Measurements from ENCODE around the gene MIPOL1.
A peak's percentile ranks its signal among the peaks of the same experiment; 100 is the strongest.

The MIPOL1 gene

DNA sequence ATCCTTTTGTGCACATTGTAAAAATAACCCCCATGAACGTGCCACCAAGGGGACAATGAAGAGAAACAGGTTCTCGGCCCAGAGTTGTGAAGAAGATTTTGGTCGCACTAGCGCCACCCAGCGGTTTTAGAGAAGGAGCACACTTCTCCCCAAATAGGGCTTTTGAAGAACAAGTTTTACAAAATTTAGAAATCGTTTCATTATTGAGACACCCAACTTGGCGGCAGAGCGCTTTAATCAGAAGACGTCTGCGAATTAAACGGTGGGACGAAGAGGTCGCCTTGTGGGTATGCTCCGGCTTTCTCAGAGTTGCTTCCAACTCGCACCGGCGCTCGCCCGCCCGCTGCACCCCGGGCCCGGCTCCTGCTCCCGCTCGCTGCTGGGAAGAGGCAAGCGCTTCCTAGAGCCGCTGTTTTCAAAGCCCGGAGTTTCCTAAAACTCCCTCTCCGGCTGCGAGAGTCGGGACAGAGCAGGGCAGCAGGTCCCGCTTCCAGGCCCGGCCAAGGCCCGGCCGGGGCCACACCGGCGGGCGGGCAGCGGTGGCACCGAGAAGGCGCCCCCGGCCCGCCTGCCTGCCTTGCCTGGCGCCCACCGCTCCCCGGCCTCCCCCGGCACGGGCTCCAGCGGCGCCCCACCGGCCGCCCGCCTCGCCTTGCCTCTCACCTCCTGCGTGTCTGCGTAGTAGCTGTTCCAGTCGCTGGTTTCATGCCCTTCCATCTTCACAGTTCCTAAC is 396.7 kb downstream of the MIPOL1 start:
- Histone ChIP-seq H3K27me3 (ENCODE audit: low read length) (no peaks in the 10 kb centered on the region), H3K27ac (ENCODE audit: low read depth, low read length) (no peak overlapping the region), H3K9ac (ENCODE audit: low read length) (no peak overlapping the region), H3K9me3 (ENCODE audit: insufficient read depth, low read length) (no peaks in the 10 kb centered on the region), H3F3A (ENCODE audit: insufficient read depth) (no peaks in the 10 kb centered on the region), H3K4me2 (ENCODE audit: low read depth, low read length, poor library complexity, severe bottlenecking) (no peak overlapping the region), H3K9me2 (replicated peaks; ENCODE audit: insufficient read depth, low read length) (no peaks in the 10 kb centered on the region), H4K20me1 (ENCODE audit: low read depth, low read length) (no peaks in the 10 kb centered on the region), H2AFZ (ENCODE audit: low read depth, low read length, severe bottlenecking) (no peak overlapping the region), H3K4me3 (ENCODE audit: insufficient read depth, low read length, poor library complexity, severe bottlenecking) (no peak overlapping the region), H3K36me3 (ENCODE audit: low read length) (no peaks in the 10 kb centered on the region), H3K79me2 (ENCODE audit: insufficient read depth, low read length) (no peaks in the 10 kb centered on the region)
- TF ChIP-seq, protein P1, sequence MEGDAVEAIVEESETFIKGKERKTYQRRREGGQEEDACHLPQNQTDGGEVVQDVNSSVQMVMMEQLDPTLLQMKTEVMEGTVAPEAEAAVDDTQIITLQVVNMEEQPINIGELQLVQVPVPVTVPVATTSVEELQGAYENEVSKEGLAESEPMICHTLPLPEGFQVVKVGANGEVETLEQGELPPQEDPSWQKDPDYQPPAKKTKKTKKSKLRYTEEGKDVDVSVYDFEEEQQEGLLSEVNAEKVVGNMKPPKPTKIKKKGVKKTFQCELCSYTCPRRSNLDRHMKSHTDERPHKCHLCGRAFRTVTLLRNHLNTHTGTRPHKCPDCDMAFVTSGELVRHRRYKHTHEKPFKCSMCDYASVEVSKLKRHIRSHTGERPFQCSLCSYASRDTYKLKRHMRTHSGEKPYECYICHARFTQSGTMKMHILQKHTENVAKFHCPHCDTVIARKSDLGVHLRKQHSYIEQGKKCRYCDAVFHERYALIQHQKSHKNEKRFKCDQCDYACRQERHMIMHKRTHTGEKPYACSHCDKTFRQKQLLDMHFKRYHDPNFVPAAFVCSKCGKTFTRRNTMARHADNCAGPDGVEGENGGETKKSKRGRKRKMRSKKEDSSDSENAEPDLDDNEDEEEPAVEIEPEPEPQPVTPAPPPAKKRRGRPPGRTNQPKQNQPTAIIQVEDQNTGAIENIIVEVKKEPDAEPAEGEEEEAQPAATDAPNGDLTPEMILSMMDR (IDR thresholded peaks at IDR 0.05; ENCODE audit: insufficient read depth, low read length, poor library complexity, severe bottlenecking) = peak; percentile 31
- TF ChIP-seq EZH2phosphoT487 (conservative IDR thresholded peaks at IDR 0.05; ENCODE audit: low read length) = no peak

DNA sequence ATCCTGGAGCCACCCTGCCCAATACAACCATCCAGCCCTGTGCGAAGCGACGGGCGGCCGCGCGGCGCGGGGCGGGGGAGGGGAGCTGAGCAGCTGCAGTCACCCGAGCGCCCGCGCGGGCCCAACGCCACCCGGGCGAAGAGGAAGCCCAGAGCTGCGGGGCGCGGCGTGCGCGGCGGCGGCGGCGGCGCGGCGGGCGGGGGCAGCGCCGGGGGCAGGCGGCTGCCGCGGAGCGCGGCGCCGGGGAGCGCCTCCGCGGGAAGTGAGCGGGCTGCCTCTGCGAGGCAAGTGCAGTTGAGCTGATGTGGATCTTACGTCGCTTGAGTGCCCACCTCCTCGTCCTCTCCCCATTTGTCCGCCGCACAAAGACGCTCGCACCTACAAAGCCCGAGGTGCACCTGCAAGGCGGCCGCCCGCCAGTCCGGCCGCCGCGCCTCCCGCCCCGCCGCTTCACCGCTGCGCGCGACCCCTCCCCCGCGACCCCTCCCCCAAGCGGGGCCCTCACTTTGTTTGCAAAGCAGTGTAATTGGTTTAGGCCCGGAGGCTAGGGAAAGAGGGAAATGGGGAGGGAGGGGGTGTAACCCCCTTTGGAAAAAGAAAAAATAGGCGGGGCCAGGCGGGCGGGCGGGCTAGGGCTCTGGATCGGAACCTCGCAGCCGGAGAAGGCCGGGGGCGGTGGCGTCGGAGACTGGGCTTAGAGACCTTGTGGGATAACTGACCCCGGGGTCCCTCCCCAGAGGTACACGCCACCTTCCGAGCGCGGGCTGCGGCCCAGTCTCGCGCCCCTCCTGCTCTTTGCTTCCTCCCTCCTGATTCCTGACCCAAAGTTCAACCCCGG is 397.5 kb downstream of the MIPOL1 start, which contains the start of the genes FOXA1 and TTC6:
FOXA1 (minus strand) TSS at position 279 of the 838 bp plus-strand sequence; CDS start at position 2, 277 bp downstream.
TTC6 (plus strand) TSS at position 659 of the 838 bp plus-strand sequence. CDS start 26,436 bp downstream, outside the sequence.
- Histone ChIP-seq H3K27me3 (ENCODE audit: low read length) (no peaks in the 10 kb centered on the region), H2AFZ (ENCODE audit: low read depth, low read length, severe bottlenecking) (no peak within 1 kb of the TSS), H3K36me3 (ENCODE audit: low read length) (no peaks in the 10 kb centered on the region), H3K9me3 (ENCODE audit: insufficient read depth, low read length) (no peaks in the 10 kb centered on the region), H4K20me1 (ENCODE audit: low read depth, low read length) (no peaks in the 10 kb centered on the region), H3K4me2 (ENCODE audit: low read depth, low read length, poor library complexity, severe bottlenecking) (no peak within 1 kb of the TSS), H3K9ac (ENCODE audit: low read length) (no peak within 1 kb of the TSS), H3K27ac (ENCODE audit: low read depth, low read length) (no peak within 1 kb of the TSS), H3K79me2 (ENCODE audit: insufficient read depth, low read length) (no peaks in the 10 kb centered on the region), H3K9me2 (replicated peaks; ENCODE audit: insufficient read depth, low read length) (no peaks in the 10 kb centered on the region), H3F3A (ENCODE audit: insufficient read depth) (no peaks in the 10 kb centered on the region), H3K4me3 (ENCODE audit: insufficient read depth, low read length, poor library complexity, severe bottlenecking) (no peak within 1 kb of the TSS)
- TF ChIP-seq, protein P1 (IDR thresholded peaks at IDR 0.05; ENCODE audit: insufficient read depth, low read length, poor library complexity, severe bottlenecking) = no peak
- TF ChIP-seq EZH2phosphoT487 (conservative IDR thresholded peaks at IDR 0.05; ENCODE audit: low read length) = no peak

DNA sequence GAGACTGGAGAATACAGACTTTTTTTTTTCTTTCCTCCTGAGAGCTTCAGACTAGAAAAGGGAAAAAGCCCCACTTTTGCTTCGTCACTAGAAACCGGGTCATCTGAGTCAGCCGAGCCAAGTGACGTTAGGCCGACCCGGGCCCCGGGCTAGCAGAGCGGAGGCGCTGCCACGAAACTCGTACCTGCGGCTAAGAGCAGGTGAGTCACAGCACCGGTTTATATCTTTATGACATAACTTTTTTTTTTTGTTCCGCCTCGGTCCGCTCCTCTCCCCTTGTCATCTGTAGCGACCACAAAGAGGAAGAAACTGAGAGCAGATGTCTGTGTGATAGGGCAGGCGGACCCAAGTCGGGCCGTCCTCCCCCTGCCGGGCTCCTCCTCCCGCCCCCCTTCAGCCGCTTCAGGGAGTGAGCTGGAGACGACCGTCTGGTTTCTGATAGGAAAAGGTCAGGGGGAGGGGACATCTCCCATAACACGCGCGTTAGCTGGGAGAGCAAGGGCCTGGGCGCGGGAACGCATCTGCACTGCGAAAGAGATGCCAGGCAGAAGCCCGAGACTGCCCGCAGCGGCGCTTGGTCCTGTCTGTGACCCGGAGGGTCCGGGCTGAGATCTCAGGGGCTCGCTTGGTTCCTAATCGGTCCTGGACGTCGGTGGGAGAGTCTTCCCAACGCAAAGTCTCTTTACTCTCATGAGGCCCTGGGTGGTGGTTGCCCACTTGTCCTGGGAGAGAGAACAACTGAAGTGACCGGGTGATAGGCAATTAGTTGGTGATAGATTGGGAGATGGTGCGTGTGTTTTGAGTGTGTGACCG is 398.3 kb downstream of the MIPOL1 start:
- Histone ChIP-seq H3K27ac (ENCODE audit: low read depth, low read length) (no peak overlapping the region), H3K9ac (ENCODE audit: low read length) (no peak overlapping the region), H3K4me3 (ENCODE audit: insufficient read depth, low read length, poor library complexity, severe bottlenecking) (no peak overlapping the region), H3K4me2 (ENCODE audit: low read depth, low read length, poor library complexity, severe bottlenecking) (no peak overlapping the region), H4K20me1 (ENCODE audit: low read depth, low read length) (no peaks in the 10 kb centered on the region), H3K79me2 (ENCODE audit: insufficient read depth, low read length) (no peaks in the 10 kb centered on the region), H2AFZ (ENCODE audit: low read depth, low read length, severe bottlenecking) (no peak overlapping the region), H3K27me3 (ENCODE audit: low read length) (no peaks in the 10 kb centered on the region), H3F3A (ENCODE audit: insufficient read depth) (no peaks in the 10 kb centered on the region), H3K9me2 (replicated peaks; ENCODE audit: insufficient read depth, low read length) (no peaks in the 10 kb centered on the region), H3K9me3 (ENCODE audit: insufficient read depth, low read length) (no peaks in the 10 kb centered on the region), H3K36me3 (ENCODE audit: low read length) (no peaks in the 10 kb centered on the region)
- no peak for TF ChIP-seq EZH2phosphoT487 (conservative IDR thresholded peaks at IDR 0.05; ENCODE audit: low read length)
- TF ChIP-seq, protein P1 (IDR thresholded peaks at IDR 0.05; ENCODE audit: insufficient read depth, low read length, poor library complexity, severe bottlenecking) = no peak

Data from SU-DHL-6 (cell line).